Measurements from ENCODE around the gene KDM8.
"Not testable (repeated sequence)": the region's sequence is repeated elsewhere in the genome, so short reads cannot be mapped to it uniquely, and the experiment has no call there.

Gene KDM8

GRCh38 chr16:27193300-27193990 is 9.9 kb upstream of the KDM8 start:
- DNase-seq = no peak

GRCh38 chr16:27195076-27195741 is 8.1 kb upstream of the KDM8 start:
- DNase-seq = no peak

GRCh38 chr16:27195941-27196595 is 7.3 kb upstream of the KDM8 start:
- peak; percentile 77 for DNase-seq

GRCh38 chr16:27197004-27197403 is 6.3 kb upstream of the KDM8 start:
- no peak for DNase-seq

- no peak for DNase-seq
Observed at GRCh38 chr16:27198451-27199234, 4.7 kb upstream of the KDM8 start.

- DNase-seq = no peak
Observed at GRCh38 chr16:27199235-27199586, 4.1 kb upstream of the KDM8 start.

GRCh38 chr16:27199736-27200135 is 3.6 kb upstream of the KDM8 start:
- peak; percentile 59 for DNase-seq

GRCh38 chr16:27200914-27201313 is 2.4 kb upstream of the KDM8 start:
- not testable (repeated sequence) for DNase-seq

GRCh38 chr16:27202923-27203506 is 311 bp upstream of the KDM8 start:
- DNase-seq = peak; percentile 93

- no peak for DNase-seq
Observed at GRCh38 chr16:27204312-27204915, 1.1 kb downstream of the KDM8 start.

- no peak for DNase-seq
Observed at GRCh38 chr16:27205423-27206065, 2.2 kb downstream of the KDM8 start.

- not testable (repeated sequence) for DNase-seq
Observed at GRCh38 chr16:27207121-27207520, 3.8 kb downstream of the KDM8 start.

GRCh38 chr16:27208081-27208680 is 4.9 kb downstream of the KDM8 start:
- DNase-seq = no peak

GRCh38 chr16:27208796-27209195 is 5.5 kb downstream of the KDM8 start:
- DNase-seq = no peak

- DNase-seq = no peak
Observed at GRCh38 chr16:27209591-27209990, 6.3 kb downstream of the KDM8 start.

GRCh38 chr16:27210174-27210573 is 6.8 kb downstream of the KDM8 start:
- no peak for DNase-seq

- DNase-seq = no peak
Observed at GRCh38 chr16:27211026-27211425, 7.7 kb downstream of the KDM8 start.

GRCh38 chr16:27214084-27214961 is 11.0 kb downstream of the KDM8 start:
- DNase-seq = no peak

GRCh38 chr16:27215660-27216059 is 12.3 kb downstream of the KDM8 start:
- no peak for DNase-seq

GRCh38 chr16:27216297-27216885 is 13.1 kb downstream of the KDM8 start:
- DNase-seq = no peak

Data from CD4-positive, alpha-beta T cell treated with Interleukin-12 subunit alpha and Interleukin-12 subunit beta, for 1 hour (primary cell).